GM12872 (cell line): Measurements from ENCODE around the gene MORC2.

ENCODE experiments used
- TF ChIP-seq, protein P1 (sequence below): IDR thresholded peaks from 3 replicates; pipeline ENCODE4 v1.5.1; 2011; ENCODE audit warnings: low read depth, mild to moderate bottlenecking, low read length, moderate library complexity; ENCODE audit not compliant: insufficient read depth

MORC2 gene

DNA sequence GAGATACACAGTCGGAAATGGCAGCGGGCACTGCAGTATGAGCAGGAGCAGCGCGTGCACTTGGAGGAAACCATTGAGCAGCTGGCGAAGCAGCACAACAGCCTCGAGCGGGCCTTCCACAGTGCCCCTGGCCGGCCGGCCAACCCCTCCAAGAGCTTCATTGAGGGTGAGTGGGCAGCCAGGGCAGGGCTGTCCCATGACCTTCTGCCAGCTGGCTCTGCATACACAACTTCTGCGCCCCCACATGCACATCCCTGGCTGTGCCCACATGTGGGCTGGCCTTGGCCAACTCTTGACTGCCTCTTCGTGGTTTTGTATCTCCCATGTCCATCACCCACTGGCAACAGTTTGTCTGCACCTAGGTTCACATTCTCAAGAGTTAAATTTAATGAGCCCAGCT lies 81.1 kb downstream of the MORC2 start:
- TF ChIP-seq, protein P1, sequence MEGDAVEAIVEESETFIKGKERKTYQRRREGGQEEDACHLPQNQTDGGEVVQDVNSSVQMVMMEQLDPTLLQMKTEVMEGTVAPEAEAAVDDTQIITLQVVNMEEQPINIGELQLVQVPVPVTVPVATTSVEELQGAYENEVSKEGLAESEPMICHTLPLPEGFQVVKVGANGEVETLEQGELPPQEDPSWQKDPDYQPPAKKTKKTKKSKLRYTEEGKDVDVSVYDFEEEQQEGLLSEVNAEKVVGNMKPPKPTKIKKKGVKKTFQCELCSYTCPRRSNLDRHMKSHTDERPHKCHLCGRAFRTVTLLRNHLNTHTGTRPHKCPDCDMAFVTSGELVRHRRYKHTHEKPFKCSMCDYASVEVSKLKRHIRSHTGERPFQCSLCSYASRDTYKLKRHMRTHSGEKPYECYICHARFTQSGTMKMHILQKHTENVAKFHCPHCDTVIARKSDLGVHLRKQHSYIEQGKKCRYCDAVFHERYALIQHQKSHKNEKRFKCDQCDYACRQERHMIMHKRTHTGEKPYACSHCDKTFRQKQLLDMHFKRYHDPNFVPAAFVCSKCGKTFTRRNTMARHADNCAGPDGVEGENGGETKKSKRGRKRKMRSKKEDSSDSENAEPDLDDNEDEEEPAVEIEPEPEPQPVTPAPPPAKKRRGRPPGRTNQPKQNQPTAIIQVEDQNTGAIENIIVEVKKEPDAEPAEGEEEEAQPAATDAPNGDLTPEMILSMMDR, result no peak

- TF ChIP-seq, protein P1, result no peak
Observed at GRCh38 chr22:30885591-30885990, 83.0 kb downstream of the MORC2 start.

DNA sequence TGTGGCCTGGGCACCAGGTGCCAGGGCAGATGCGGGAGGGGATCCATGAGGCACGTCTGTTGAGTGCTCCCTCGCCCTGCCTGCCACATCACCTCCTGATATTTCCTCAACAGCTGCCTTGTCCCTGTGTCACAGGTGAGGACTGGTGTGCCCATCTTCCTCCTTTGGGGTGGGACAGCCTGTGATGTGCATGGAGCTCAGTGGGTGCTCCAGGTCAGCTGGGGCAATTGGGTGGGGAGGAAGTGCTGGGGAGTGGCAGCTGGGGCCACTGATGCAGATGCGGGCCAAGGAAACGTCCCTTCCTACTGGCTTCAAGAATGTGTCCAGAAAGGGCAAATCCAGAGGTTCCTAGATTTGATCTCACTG lies 83.6 kb downstream of the MORC2 start:
- TF ChIP-seq, protein P1, result no peak

DNA sequence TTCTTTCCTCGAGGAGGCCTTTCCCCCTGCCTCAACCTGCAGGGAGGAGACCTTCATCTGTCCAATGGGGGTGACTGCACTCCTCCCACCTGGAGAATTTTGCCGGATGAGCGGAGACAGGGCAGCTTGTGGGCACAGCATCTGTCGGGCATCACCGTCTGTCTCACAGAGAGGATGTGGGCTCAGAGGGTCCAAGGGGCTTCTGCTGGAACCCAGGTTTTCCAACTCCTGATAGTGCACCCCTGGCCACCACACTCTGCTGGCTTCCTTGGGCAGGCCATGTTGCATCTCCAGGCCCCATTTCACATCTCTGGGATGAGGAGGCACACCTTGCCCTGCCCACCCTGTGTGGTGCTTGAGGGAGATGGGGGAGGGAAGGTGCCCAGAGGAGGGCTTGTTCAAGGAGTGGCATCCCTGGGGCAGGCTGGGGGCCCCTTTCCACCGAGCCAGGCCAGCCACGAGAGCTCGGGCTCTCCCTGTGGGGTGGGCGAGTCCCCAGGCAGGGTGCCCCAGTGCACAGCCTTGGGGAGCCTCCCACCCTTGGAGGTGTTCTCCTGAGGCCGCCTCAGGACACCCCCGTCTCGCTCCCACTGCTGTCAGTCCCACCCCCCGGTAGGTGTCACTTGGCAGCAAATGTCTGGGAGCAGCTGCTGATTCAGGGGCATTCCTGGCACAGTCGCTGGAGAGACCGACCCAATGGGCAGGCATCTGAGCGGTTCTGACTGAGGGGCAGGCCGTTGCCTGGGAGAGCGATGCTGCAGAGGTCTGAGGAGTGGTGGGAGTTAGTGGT lies 84.2 kb downstream of the MORC2 start:
- TF ChIP-seq, protein P1, result no peak

GRCh38 chr22:30883586-30884145 lies 84.9 kb downstream of the MORC2 start:
- TF ChIP-seq, protein P1, result no peak

DNA sequence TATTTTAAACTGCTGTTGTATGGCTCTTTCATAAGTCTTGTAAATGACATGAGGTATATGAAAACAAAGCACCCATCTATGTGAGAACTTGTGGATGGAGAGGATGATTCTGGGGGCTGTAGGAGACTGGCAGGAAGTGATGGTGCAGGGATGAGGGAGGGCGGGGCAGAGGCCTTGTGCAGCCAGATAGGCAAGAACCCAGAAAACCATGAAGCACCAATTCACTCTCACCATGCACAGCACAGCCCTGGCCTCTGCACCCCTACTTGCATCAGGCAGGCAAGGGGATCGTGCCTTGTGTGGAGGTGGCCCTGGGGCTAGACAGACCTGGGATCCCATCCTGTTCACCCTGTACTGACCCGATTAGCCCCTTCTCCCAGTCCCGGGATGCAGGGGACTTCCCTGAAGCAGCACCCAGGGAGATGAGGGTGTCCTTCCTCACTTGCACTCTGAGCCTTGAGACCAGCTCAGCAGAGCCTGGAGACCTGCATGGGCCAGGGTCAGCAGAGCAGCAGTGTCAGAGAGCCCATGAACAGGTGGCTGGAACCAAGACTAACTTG lies 85.5 kb downstream of the MORC2 start:
- TF ChIP-seq, protein P1, result no peak

DNA sequence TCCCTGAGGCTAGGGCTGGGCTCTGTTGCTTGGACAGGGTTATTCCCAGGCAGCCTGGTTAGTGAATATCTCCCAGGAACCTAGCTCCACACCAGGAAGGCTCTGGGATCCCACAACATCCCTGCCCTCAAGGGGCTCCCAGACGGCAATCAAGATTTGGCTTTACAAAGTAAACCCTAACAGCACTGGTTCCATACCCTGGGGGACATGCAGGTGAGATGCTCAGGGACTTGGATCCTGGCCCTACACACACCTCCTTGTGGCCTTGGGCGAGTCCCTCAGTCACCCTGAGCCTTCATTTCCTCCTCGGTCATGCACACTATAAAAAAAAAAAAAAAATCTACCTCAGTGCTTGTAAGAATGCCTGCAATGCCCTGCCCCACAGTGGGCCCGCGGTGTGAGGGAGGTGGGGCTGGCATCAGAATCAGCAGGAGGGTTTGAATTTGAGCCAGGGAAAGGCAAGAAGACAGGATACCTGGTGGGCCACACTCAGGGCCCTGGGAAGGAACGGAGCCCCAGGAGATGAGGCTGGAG lies 86.3 kb downstream of the MORC2 start:
- TF ChIP-seq, protein P1, result no peak
